ENCODE measurements around the gene COPS2. TPM values are rescaled to one million over a fixed set of nuclear protein-coding genes. Genes with fewer than 3 reads are reported as not detected.

Gene COPS2
- total RNA-seq, 2 donors from 2014 or later, result 63.5 to 65.2 TPM

GRCh38 chr15:49148298-49148697, 7.1 kb downstream of the COPS2 start:
- H3K36me3 Mint-ChIP-seq, result peaks cover 7% of the 10 kb centered on the region
- DNase-seq (ENCODE audit: low spot score) (no peak), ATAC-seq (no peak)
- peak overlapping the region in 1 of 2 donors; percentile 3 for H3K27ac Mint-ChIP-seq
- no peaks in the 10 kb centered on the region for H3K27me3 Mint-ChIP-seq
- H3K4me1 Mint-ChIP-seq (ENCODE audit: low read depth in 2 of 2), result peaks cover 25 to 29% of the 10 kb centered on the region in 2 donors
- no peaks in the 10 kb centered on the region for H3K9me3 Mint-ChIP-seq
- peak overlapping the region; percentile 9 for H3K4me3 Mint-ChIP-seq

- ATAC-seq (no peak), DNase-seq (ENCODE audit: low spot score) (no peak)
- Mint-ChIP-seq H3K27ac (peak overlapping the region in 1 of 2 donors; percentile 17), H3K4me3 (no peak overlapping the region), H3K9me3 (no peaks in the 10 kb centered on the region), H3K4me1 (ENCODE audit: low read depth in 2 of 2) (peaks cover 23 to 24% of the 10 kb centered on the region in 2 donors), H3K27me3 (no peaks in the 10 kb centered on the region), H3K36me3 (peaks cover 19% of the 10 kb centered on the region)
Observed at GRCh38 chr15:49145651-49146609, 9.5 kb downstream of the COPS2 start.

GRCh38 chr15:49137861-49138260, 17.5 kb downstream of the COPS2 start:
- Mint-ChIP-seq H3K9me3 (no peaks in the 10 kb centered on the region), H3K36me3 (peaks cover 23% of the 10 kb centered on the region), H3K27ac (no peak overlapping the region), H3K27me3 (no peaks in the 10 kb centered on the region), H3K4me3 (no peak overlapping the region), H3K4me1 (ENCODE audit: low read depth in 2 of 2) (peaks cover 15 to 25% of the 10 kb centered on the region in 2 donors)
- ATAC-seq, result peak in 1 of 2 donors; percentile 46
- no peak for DNase-seq (ENCODE audit: low spot score)

GRCh38 chr15:49135911-49136310, 19.5 kb downstream of the COPS2 start:
- H3K9me3 Mint-ChIP-seq, result no peaks in the 10 kb centered on the region
- H3K36me3 Mint-ChIP-seq, result peaks cover 15% of the 10 kb centered on the region
- peaks cover 14 to 25% of the 10 kb centered on the region in 2 donors for H3K4me1 Mint-ChIP-seq (ENCODE audit: low read depth in 2 of 2)
- H3K27ac Mint-ChIP-seq, result peak overlapping the region; percentile 78 to 79
- H3K27me3 Mint-ChIP-seq, result no peaks in the 10 kb centered on the region
- H3K4me3 Mint-ChIP-seq, result no peak overlapping the region
- no peak for DNase-seq (ENCODE audit: low spot score)
- no peak for ATAC-seq

GRCh38 chr15:49135342-49135857, 20.0 kb downstream of the COPS2 start:
- no peak for ATAC-seq

GRCh38 chr15:49134683-49135341, 20.6 kb downstream of the COPS2 start:
- Mint-ChIP-seq H3K4me3 (peak overlapping the region; percentile 32), H3K27me3 (no peaks in the 10 kb centered on the region), H3K36me3 (peaks cover 18% of the 10 kb centered on the region), H3K9me3 (no peaks in the 10 kb centered on the region), H3K27ac (peak overlapping the region; percentile 78 to 79), H3K4me1 (ENCODE audit: low read depth in 2 of 2) (peaks cover 14 to 25% of the 10 kb centered on the region in 2 donors)
- ATAC-seq (no peak), DNase-seq (ENCODE audit: low spot score) (no peak)

More at GRCh38 chr15:49135342-49135857, 20.0 kb downstream of the COPS2 start:
- H3K4me3 Mint-ChIP-seq, result peak overlapping the region; percentile 32
- peaks cover 14 to 25% of the 10 kb centered on the region in 2 donors for H3K4me1 Mint-ChIP-seq (ENCODE audit: low read depth in 2 of 2)
- H3K36me3 Mint-ChIP-seq, result peaks cover 15% of the 10 kb centered on the region
- no peak for DNase-seq (ENCODE audit: low spot score)
- H3K9me3 Mint-ChIP-seq, result no peaks in the 10 kb centered on the region
- H3K27me3 Mint-ChIP-seq, result no peaks in the 10 kb centered on the region
- peak overlapping the region; percentile 78 to 79 for H3K27ac Mint-ChIP-seq

GRCh38 chr15:49131403-49131802, 24.0 kb downstream of the COPS2 start:
- ATAC-seq (no peak), DNase-seq (ENCODE audit: low spot score) (no peak)
- Mint-ChIP-seq H3K4me1 (ENCODE audit: low read depth in 2 of 2) (peaks cover 14% of the 10 kb centered on the region in 2 donors), H3K27me3 (no peaks in the 10 kb centered on the region), H3K27ac (no peak overlapping the region), H3K9me3 (no peaks in the 10 kb centered on the region), H3K36me3 (peaks cover 15% of the 10 kb centered on the region), H3K4me3 (no peak overlapping the region)

GRCh38 chr15:49124371-49124770, 31.0 kb downstream of the COPS2 start:
- ATAC-seq, result no peak
- no peak for DNase-seq (ENCODE audit: low spot score)
- Mint-ChIP-seq H3K4me3 (no peak overlapping the region), H3K27me3 (no peaks in the 10 kb centered on the region), H3K9me3 (no peaks in the 10 kb centered on the region), H3K4me1 (ENCODE audit: low read depth in 2 of 2) (no peaks in the 10 kb centered on the region), H3K27ac (no peak overlapping the region), H3K36me3 (no peaks in the 10 kb centered on the region)

GRCh38 chr15:49122541-49123062, 32.8 kb downstream of the COPS2 start:
- Mint-ChIP-seq H3K9me3 (no peaks in the 10 kb centered on the region), H3K27me3 (no peaks in the 10 kb centered on the region), H3K4me1 (ENCODE audit: low read depth in 2 of 2) (no peaks in the 10 kb centered on the region), H3K27ac (no peak overlapping the region), H3K4me3 (no peak overlapping the region), H3K36me3 (no peaks in the 10 kb centered on the region)
- DNase-seq (ENCODE audit: low spot score), result no peak
- ATAC-seq, result no peak

GRCh38 chr15:49121901-49122300, 33.5 kb downstream of the COPS2 start:
- H3K36me3 Mint-ChIP-seq, result no peaks in the 10 kb centered on the region
- DNase-seq (ENCODE audit: low spot score) (no peak), ATAC-seq (no peak)
- no peak overlapping the region for H3K27ac Mint-ChIP-seq
- no peaks in the 10 kb centered on the region for H3K4me1 Mint-ChIP-seq (ENCODE audit: low read depth in 2 of 2)
- H3K27me3 Mint-ChIP-seq, result no peaks in the 10 kb centered on the region
- H3K4me3 Mint-ChIP-seq, result no peak overlapping the region
- H3K9me3 Mint-ChIP-seq, result no peaks in the 10 kb centered on the region

- H3K4me1 Mint-ChIP-seq (ENCODE audit: low read depth in 2 of 2), result no peaks in the 10 kb centered on the region
- H3K4me3 Mint-ChIP-seq, result no peak overlapping the region
- no peak overlapping the region for H3K27ac Mint-ChIP-seq
- peaks cover 5% of the 10 kb centered on the region for H3K36me3 Mint-ChIP-seq
- H3K27me3 Mint-ChIP-seq, result no peaks in the 10 kb centered on the region
- DNase-seq (ENCODE audit: low spot score) (no peak), ATAC-seq (no peak)
- H3K9me3 Mint-ChIP-seq, result no peaks in the 10 kb centered on the region
Observed at GRCh38 chr15:49120832-49121231, 34.6 kb downstream of the COPS2 start.

GRCh38 chr15:49116108-49116857, 39.1 kb downstream of the COPS2 start:
- Mint-ChIP-seq H3K4me3 (no peak overlapping the region), H3K27ac (no peak overlapping the region), H3K4me1 (ENCODE audit: low read depth in 2 of 2) (peaks cover 0 to 3% of the 10 kb centered on the region in 2 donors), H3K36me3 (peaks cover 38% of the 10 kb centered on the region), H3K27me3 (no peaks in the 10 kb centered on the region), H3K9me3 (peaks cover 9% of the 10 kb centered on the region)
- ATAC-seq (no peak), DNase-seq (ENCODE audit: low spot score) (no peak)

- H3K9me3 Mint-ChIP-seq, result peaks cover 11% of the 10 kb centered on the region
- ATAC-seq (no peak), DNase-seq (ENCODE audit: low spot score) (no peak)
- H3K4me1 Mint-ChIP-seq (ENCODE audit: low read depth in 2 of 2), result peaks cover 0 to 5% of the 10 kb centered on the region in 2 donors
- no peak overlapping the region for H3K4me3 Mint-ChIP-seq
- H3K36me3 Mint-ChIP-seq, result peaks cover 42% of the 10 kb centered on the region
- H3K27me3 Mint-ChIP-seq, result no peaks in the 10 kb centered on the region
- H3K27ac Mint-ChIP-seq, result no peak overlapping the region
Observed at GRCh38 chr15:49115062-49115461, 40.3 kb downstream of the COPS2 start.

Measured in natural killer cell treated with Interleukin-12 subunit alpha and Interleukin-12 subunit beta and Interleukin-15 and Interleukin-18, amount 100 ng/mL, for 72 hours (primary cell).